SHP77 (cell line): ENCODE results near the gene RAB8A.
"Not testable (repeated sequence)": the region's sequence is repeated elsewhere in the genome, so short reads cannot be mapped to it uniquely, and the experiment has no call there.

Source experiments
- DNase-seq, 2 experiments: peaks; one replicate each; lab custom pipeline; 2025; lab: John Stamatoyannopoulos, UW

Gene RAB8A

GRCh38 chr19:16112778-16113177 lies 1.1 kb downstream of the RAB8A start:
- DNase-seq = no peak

- no peak for DNase-seq
Measured at GRCh38 chr19:16113727-16114126, 2.0 kb downstream of the RAB8A start.

- DNase-seq = no peak
Measured at GRCh38 chr19:16115301-16116039, 3.8 kb downstream of the RAB8A start.

- no peak for DNase-seq
Measured at GRCh38 chr19:16116067-16116466, 4.4 kb downstream of the RAB8A start.

- DNase-seq = no peak
Measured at GRCh38 chr19:16117594-16118033, 5.9 kb downstream of the RAB8A start.

GRCh38 chr19:16118489-16119033 lies 6.9 kb downstream of the RAB8A start:
- no peak for DNase-seq

GRCh38 chr19:16119075-16119857 lies 7.6 kb downstream of the RAB8A start:
- not testable (repeated sequence) for DNase-seq

- no peak for DNase-seq
Measured at GRCh38 chr19:16121141-16121540, 9.5 kb downstream of the RAB8A start.

- no peak for DNase-seq
Measured at GRCh38 chr19:16121967-16122366, 10.3 kb downstream of the RAB8A start.

- no peak for DNase-seq
Measured at GRCh38 chr19:16124953-16125352, 13.3 kb downstream of the RAB8A start.

GRCh38 chr19:16125737-16126495 lies 14.2 kb downstream of the RAB8A start:
- no peak for DNase-seq

- DNase-seq = no peak
Measured at GRCh38 chr19:16127080-16127479, 15.4 kb downstream of the RAB8A start.

- no peak for DNase-seq
Measured at GRCh38 chr19:16127776-16128371, 16.2 kb downstream of the RAB8A start.

- no peak for DNase-seq
Measured at GRCh38 chr19:16131648-16132047, 20.0 kb downstream of the RAB8A start.

- DNase-seq = no peak
Measured at GRCh38 chr19:16133818-16134217, 22.1 kb downstream of the RAB8A start.

GRCh38 chr19:16134510-16134909 lies 22.8 kb downstream of the RAB8A start:
- no peak for DNase-seq

GRCh38 chr19:16135430-16136127 lies 23.9 kb downstream of the RAB8A start:
- no peak for DNase-seq

GRCh38 chr19:16136185-16136999 lies 24.7 kb downstream of the RAB8A start:
- peak; percentile 20 to 58 for DNase-seq

- no peak for DNase-seq
Measured at GRCh38 chr19:16139752-16140151, 28.1 kb downstream of the RAB8A start.

GRCh38 chr19:16141043-16141442 lies 29.4 kb downstream of the RAB8A start:
- DNase-seq = no peak
